ENCODE measurements around the gene SPIRE2.

Gene SPIRE2

DNA sequence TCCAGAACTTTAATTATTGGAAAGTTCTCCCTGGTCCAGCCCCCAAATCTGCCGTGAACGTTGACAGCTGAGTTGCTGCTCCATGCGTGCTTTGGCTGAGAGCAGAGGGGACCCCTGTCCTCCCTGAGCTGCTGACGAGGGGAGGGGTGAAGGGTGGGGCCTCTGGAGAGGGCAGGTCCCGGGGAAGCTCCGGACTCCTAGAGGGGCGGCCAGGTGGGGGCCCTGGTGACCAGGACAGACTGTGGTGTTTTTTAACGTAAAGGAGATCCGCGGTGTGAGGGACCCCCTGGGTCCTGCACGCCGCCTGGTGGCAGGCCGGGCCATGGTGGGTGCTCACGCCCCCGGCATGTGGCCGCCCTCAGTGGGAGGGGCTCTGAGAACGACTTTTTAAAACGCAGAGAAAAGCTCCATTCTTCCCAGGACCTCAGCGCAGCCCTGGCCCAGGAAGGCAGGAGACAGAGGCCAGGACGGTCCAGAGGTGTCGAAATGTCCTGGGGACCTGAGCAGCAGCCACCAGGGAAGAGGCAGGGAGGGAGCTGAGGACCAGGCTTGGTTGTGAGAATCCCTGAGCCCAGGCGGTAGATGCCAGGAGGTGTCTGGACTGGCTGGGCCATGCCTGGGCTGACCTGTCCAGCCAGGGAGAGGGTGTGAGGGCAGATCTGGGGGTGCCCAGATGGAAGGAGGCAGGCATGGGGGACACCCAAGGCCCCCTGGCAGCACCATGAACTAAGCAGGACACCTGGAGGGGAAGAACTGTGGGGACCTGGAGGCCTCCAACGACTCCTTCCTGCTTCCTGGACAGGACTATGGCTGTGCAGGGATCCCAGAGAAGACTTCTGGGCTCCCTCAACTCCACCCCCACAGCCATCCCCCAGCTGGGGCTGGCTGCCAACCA, 90.4 kb downstream of the SPIRE2 start, which contains the start of gene MC1R:
Gene MC1R, plus strand, starts transcription at position 410 of the 895 bp plus-strand sequence. Its CDS starts 397 bp downstream, at position 807.
- peak; percentile 53 for DNase-seq

- no peak for DNase-seq
Measured at GRCh38 chr16:89919535-89920406, 91.5 kb downstream of the SPIRE2 start.

DNA sequence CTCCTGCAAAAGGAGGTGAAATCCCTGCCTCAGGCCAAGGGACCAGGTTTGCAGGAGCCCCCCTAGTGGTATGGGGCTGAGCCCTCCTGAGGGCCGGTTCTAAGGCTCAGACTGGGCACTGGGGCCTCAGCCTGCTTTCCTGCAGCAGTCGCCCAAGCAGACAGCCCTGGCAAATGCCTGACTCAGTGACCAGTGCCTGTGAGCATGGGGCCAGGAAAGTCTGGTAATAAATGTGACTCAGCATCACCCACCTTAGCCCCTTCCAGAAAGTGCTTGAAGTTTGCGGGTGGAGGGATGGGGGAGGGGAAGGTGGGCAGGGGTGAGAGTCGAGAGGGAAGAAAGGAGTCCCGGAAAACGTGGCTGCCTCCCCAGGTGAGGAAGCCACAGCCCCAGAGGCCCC, 92.4 kb downstream of the SPIRE2 start:
- DNase-seq = peak; percentile 32
